K562 (cell line): ENCODE measurements around the gene LRIT1. TPM values are rescaled to one million over a fixed set of nuclear protein-coding genes. Genes with fewer than 3 reads are reported as not detected.

Source experiments
- BCL6 ChIP-seq: fragments of 250-450 bp; sonication (Bioruptor Pico); IDR thresholded peaks from 2 replicates; pipeline ENCODE4 v1.4.0; 2020
- DMBX1 ChIP-seq: fragments of 250-450 bp; sonication (Bioruptor Pico); IDR thresholded peaks from 2 replicates; pipeline ENCODE4 v1.8.0; 2022; ENCODE audit warnings: inconsistent platforms, mild to moderate bottlenecking, moderate library complexity, borderline replicate concordance
- DPF2 ChIP-seq: fragments of 450-650 bp; IDR thresholded peaks from 2 replicates; pipeline ENCODE4 v1.6.1; 2016
- FOXA1 ChIP-seq: fragments of 450-650 bp; IDR thresholded peaks from 2 replicates; pipeline ENCODE4 v1.6.1; 2016; ENCODE audit warnings: mild to moderate bottlenecking, borderline replicate concordance
- GATAD2B ChIP-seq: fragments of 450-650 bp; IDR thresholded peaks from 2 replicates; pipeline ENCODE4 v1.6.1; 2017; ENCODE audit warnings: mild to moderate bottlenecking, borderline replicate concordance
- GTF2F1 ChIP-seq: IDR thresholded peaks from 2 replicates; pipeline ENCODE4 v1.6.1; 2011; ENCODE audit warnings: low read depth, low read length, improper control_type of control experiment
- MTA1 ChIP-seq: fragments of 450-650 bp; IDR thresholded peaks from 2 replicates; pipeline ENCODE4 v1.6.1; 2017; ENCODE audit warnings: borderline replicate concordance
- NFYB ChIP-seq: IDR thresholded peaks from 2 replicates; pipeline ENCODE4 v1.6.1; 2011; ENCODE audit warnings: mild to moderate bottlenecking, moderate library complexity; ENCODE audit not compliant: insufficient read length; ENCODE audit errors: extremely low read depth
- NR3C1 ChIP-seq: sonication (generic); formaldehyde crosslinking; IDR thresholded peaks from 2 replicates; pipeline ENCODE4 v1.8.1; 2022; ENCODE audit warnings: missing genetic modification reagents
- PRMT5 ChIP-seq: sonication (generic); formaldehyde crosslinking; IDR thresholded peaks from 2 replicates; pipeline ENCODE4 v1.5.0; 2020; ENCODE audit warnings: missing genetic modification reagents
- SP2 ChIP-seq: IDR thresholded peaks from 2 replicates; pipeline ENCODE4 v1.6.1; 2011; ENCODE audit warnings: mild to moderate bottlenecking, low read depth, low read length, moderate library complexity; ENCODE audit not compliant: poor library complexity, severe bottlenecking; ENCODE audit errors: extremely low read depth
- WHSC1 ChIP-seq: IDR thresholded peaks from one replicate; pipeline ENCODE4 v1.6.1; 2012; ENCODE audit warnings: low read length, control low read depth, inconsistent platforms
- ZBTB49 ChIP-seq: sonication (generic); formaldehyde crosslinking; IDR thresholded peaks from 2 replicates; pipeline ENCODE4 v1.8.0; 2022; ENCODE audit warnings: missing genetic modification reagents, mild to moderate bottlenecking, borderline replicate concordance
- ZBTB5 ChIP-seq: fragments of 450-650 bp; IDR thresholded peaks from 2 replicates; pipeline ENCODE4 v1.6.1; 2017; ENCODE audit warnings: antibody characterized with exemption
- ZBTB8A ChIP-seq: fragments of 450-650 bp; IDR thresholded peaks from 2 replicates; pipeline ENCODE4 v1.6.1; 2018; ENCODE audit warnings: mild to moderate bottlenecking, moderate library complexity; ENCODE audit not compliant: partially characterized antibody
- ZNF212 ChIP-seq: fragments of 450-650 bp; formaldehyde crosslinking; IDR thresholded peaks from 2 replicates; pipeline ENCODE4 v1.4.0; 2020; ENCODE audit warnings: mild to moderate bottlenecking
- ZNF280B ChIP-seq: fragments of 250-450 bp; sonication (Bioruptor Pico); IDR thresholded peaks from 2 replicates; pipeline ENCODE4 v1.5.1; 2021; ENCODE audit warnings: mild to moderate bottlenecking
- ZNF384 ChIP-seq: IDR thresholded peaks from 2 replicates; pipeline ENCODE4 v1.6.1; 2012; ENCODE audit warnings: low read depth, low read length, improper control_type of control experiment
- ZNF586 ChIP-seq: fragments of 450-650 bp; formaldehyde crosslinking; conservative IDR thresholded peaks from 2 replicates; pipeline ENCODE4 v1.4.0; 2020; ENCODE audit warnings: mild to moderate bottlenecking, moderate library complexity
- ZNF699 ChIP-seq: fragments of 250-450 bp; sonication (Bioruptor Pico); IDR thresholded peaks from 2 replicates; pipeline ENCODE4 v1.8.0; 2021; ENCODE audit warnings: mild to moderate bottlenecking, moderate library complexity; ENCODE audit not compliant: insufficient replicate concordance
- ZNF780A ChIP-seq: fragments of 250-450 bp; sonication (Bioruptor Pico); IDR thresholded peaks from 2 replicates; pipeline ENCODE4 v1.5.0; 2021; ENCODE audit warnings: mild to moderate bottlenecking
- ZNF785 ChIP-seq: fragments of 250-450 bp; sonication (Bioruptor Pico); IDR thresholded peaks from 2 replicates; pipeline ENCODE4 v1.4.0; 2020; ENCODE audit warnings: mild to moderate bottlenecking
- ZZZ3 ChIP-seq: fragments of 450-650 bp; IDR thresholded peaks from 2 replicates; pipeline ENCODE4 v1.6.1; 2016; ENCODE audit warnings: antibody characterized with exemption, mild to moderate bottlenecking, moderate library complexity
- polyA plus RNA-seq, 8 experiments: library from polyadenylated mRNA; depleted of rRNA in 4 of 8; stranded (reverse) in 5 of 8; unstranded in 3 of 8; fragments of >200 nt; fragmentation: Nextera tagmentation in 2 of 8; fragmentation: Illumina TruSeq in 1 of 8; extraction: Ambion mirVana in 2 of 8; extraction: Trizol in 1 of 8; gene quantifications; 2 replicates each; pipeline versions ENCODE4 v1.2.1 to v1.2.3, GENCODE V29; 2011 to 2014; ENCODE audit warnings: inconsistent platforms in 1 of 8, missing spikeins in 1 of 8
- total RNA-seq, 7 experiments: library from RNA; depleted of rRNA in 6 of 7; stranded (reverse); fragments of >200 nt in 6 of 7; fragmentation: Illumina TruSeq in 2 of 7; extraction: Trizol in 2 of 7; gene quantifications; 2 replicates each; pipeline versions ENCODE4 v1.2.1 to v1.2.3, GENCODE V29; 2011 to 2021; ENCODE audit warnings: low replicate concordance in 1 of 7

The LRIT1 gene
- total and polyA plus RNA-seq, 9 of the 15 experiments (the other 6 are each of a cell fraction or from before 2014, with no cell fraction given) = not detected

- no peak for TF ChIP-seq ZBTB5
- no peak for TF ChIP-seq ZNF785
- no peak for TF ChIP-seq ZNF780A (CRISPR knock-in tag)
- no peak for TF ChIP-seq PRMT5 (CRISPR knock-in tag)
- TF ChIP-seq GTF2F1 = no peak
- no peak for TF ChIP-seq ZNF212 (CRISPR knock-in tag)
- no peak for TF ChIP-seq ZNF699 (CRISPR knock-in tag)
- TF ChIP-seq BCL6 (CRISPR knock-in tag) = no peak
- no peak for TF ChIP-seq ZBTB8A
- no peak for TF ChIP-seq ZZZ3
- TF ChIP-seq ZBTB49 (CRISPR knock-in tag) = no peak
- TF ChIP-seq ZNF384 = 0 out of 2 replicates have a peak, but pooled peaks have one; percentile 20
- no peak for TF ChIP-seq NR3C1 (CRISPR knock-in tag)
- no peak for TF ChIP-seq NFYB
- no peak for TF ChIP-seq SP2
- TF ChIP-seq MTA1 = no peak
- no peak for TF ChIP-seq DPF2
- no peak for TF ChIP-seq GATAD2B
- TF ChIP-seq DMBX1 = no peak
- no peak for TF ChIP-seq ZNF280B
- no peak for TF ChIP-seq FOXA1
- TF ChIP-seq ZNF586 (CRISPR knock-in tag) = no peak
- no peak for TF ChIP-seq WHSC1
Measured at GRCh38 chr10:84267503-84268126, 26.3 kb upstream of the LRIT1 start (continued).
